Keratinocyte (primary cell): ENCODE data around the gene MRPS5. TPM values are rescaled to one million over a fixed set of nuclear protein-coding genes. Genes with fewer than 3 reads are reported as not detected.

Experiments
- DNase-seq: peaks from one replicate; pipeline ENCODE4 v3.0.0-alpha.2; 2011; ENCODE audit warnings: low read depth, missing footprints, low spot score
- FAIRE-seq: peaks from 2 replicates; lab custom pipeline; 2011; peaks lifted over from hg19 to GRCh38; lab: Jason Lieb, UNC
- H2AFZ ChIP-seq: 2 replicates; pipeline ENCODE4 v1.6.0; 2012; ENCODE audit warnings: low read length, control low read depth, inconsistent platforms; ENCODE audit not compliant: control insufficient read depth
- H3K27ac ChIP-seq: 2 replicates; pipeline ENCODE4 v1.5.1; 2011; ENCODE audit warnings: low read length; ENCODE audit not compliant: control insufficient read depth, insufficient read depth
- H3K27me3 ChIP-seq: 3 replicates; pipeline ENCODE4 v1.6.0; 2011; ENCODE audit warnings: low read length; ENCODE audit not compliant: control insufficient read depth, insufficient read depth; ENCODE audit errors: extremely low read depth
- H3K36me3 ChIP-seq, 2 experiments: 2 replicates in 1 of 2; 3 replicates in 1 of 2; pipeline ENCODE4 v1.5.1; 2011; ENCODE audit warnings: low read length in 2 of 2, mild to moderate bottlenecking in 1 of 2; ENCODE audit not compliant: control insufficient read depth in 2 of 2, insufficient read depth in 2 of 2; ENCODE audit errors: extremely low read depth in 1 of 2
- H3K4me1 ChIP-seq: 3 replicates; pipeline ENCODE4 v1.5.1; 2011; ENCODE audit warnings: low read length; ENCODE audit not compliant: control insufficient read depth, insufficient read depth; ENCODE audit errors: extremely low read depth
- H3K4me2 ChIP-seq: 3 replicates; pipeline ENCODE4 v1.6.0; 2011; ENCODE audit warnings: low read depth, low read length; ENCODE audit not compliant: control insufficient read depth, insufficient read depth; ENCODE audit errors: extremely low read depth
- H3K4me3 ChIP-seq, 3 experiments: fragments of 200-600 bp in 1 of 3; sonication (generic) in 1 of 3; 2 replicates in 2 of 3; 3 replicates in 1 of 3; pipeline ENCODE4 v1.5.1; 2011 to 2016; ENCODE audit warnings: low read length in 3 of 3, mild to moderate bottlenecking in 3 of 3, control low read depth in 2 of 3, inconsistent platforms in 1 of 3, low read depth in 1 of 3, mixed read lengths in 1 of 3, mixed run types in 1 of 3, moderate library complexity in 1 of 3; ENCODE audit not compliant: control insufficient read depth in 2 of 3, insufficient read depth in 2 of 3; ENCODE audit errors: extremely low read depth in 1 of 3
- H3K79me2 ChIP-seq: 2 replicates; pipeline ENCODE4 v1.6.0; 2012; ENCODE audit warnings: low read length; ENCODE audit not compliant: control insufficient read depth, insufficient read depth
- H3K9ac ChIP-seq: 3 replicates; pipeline ENCODE4 v1.6.0; 2011; ENCODE audit warnings: low read length; ENCODE audit not compliant: control insufficient read depth, insufficient read depth; ENCODE audit errors: extremely low read depth
- H3K9me1 ChIP-seq: 3 replicates; pipeline ENCODE4 v1.6.0; 2011; ENCODE audit warnings: low read length; ENCODE audit not compliant: control insufficient read depth, insufficient read depth; ENCODE audit errors: extremely low read depth
- H3K9me3 ChIP-seq: 2 replicates; pipeline ENCODE4 v1.5.1; 2012; ENCODE audit warnings: low read depth, low read length; ENCODE audit not compliant: control insufficient read depth
- H4K20me1 ChIP-seq: 3 replicates; pipeline ENCODE4 v1.6.0; 2011; ENCODE audit warnings: low read length; ENCODE audit not compliant: control insufficient read depth, insufficient read depth; ENCODE audit errors: extremely low read depth
- EZH2 ChIP-seq: IDR thresholded peaks from one replicate; pipeline ENCODE4 v1.6.1; 2012; ENCODE audit warnings: inconsistent platforms, mild to moderate bottlenecking, low read length, moderate library complexity
- dilution Hi-C: fragments of 300-500 bp; cut with MboI; formaldehyde crosslinking; loops from one replicate; pipeline ENCODE4 v1.7.0; 2020; ENCODE audit warnings: low sequenced_read_pairs; ENCODE audit not compliant: extremely low pct_ligation_motif_present
- polyA plus RNA-seq, 5 experiments: library from polyadenylated mRNA; depleted of rRNA in 3 of 5; stranded (reverse) in 3 of 5; stranded (forward) in 1 of 5; unstranded in 1 of 5; fragments of >200 nt; gene quantifications; 1 replicate in 1 of 5; 2 replicates in 3 of 5; 3 replicates in 1 of 5; pipeline versions ENCODE4 v1.2.1 to v1.2.3, GENCODE V29; 2011 to 2012; ENCODE audit warnings: missing spikeins in 2 of 5, low read depth in 1 of 5, low replicate concordance in 1 of 5
- TF ChIP-seq, protein P1 (sequence below), 3 experiments: IDR thresholded peaks in 1 of 3; conservative IDR thresholded peaks in 1 of 3; optimal IDR thresholded peaks in 1 of 3; 2 replicates in 2 of 3; 3 replicates in 1 of 3; pipeline versions ENCODE3 to v1.5.1; 2011; ENCODE audit warnings: low read length in 3 of 3, mild to moderate bottlenecking in 3 of 3, moderate library complexity in 2 of 3, control low read depth in 1 of 3, inconsistent platforms in 1 of 3; ENCODE audit not compliant: insufficient read depth in 2 of 3; ENCODE audit errors: extremely low read depth in 1 of 3

Gene MRPS5
- polyA plus RNA-seq, 1 donor (not counting 4 experiments of a cell fraction or from before 2014, with no cell fraction given): 64.9 TPM

DNA sequence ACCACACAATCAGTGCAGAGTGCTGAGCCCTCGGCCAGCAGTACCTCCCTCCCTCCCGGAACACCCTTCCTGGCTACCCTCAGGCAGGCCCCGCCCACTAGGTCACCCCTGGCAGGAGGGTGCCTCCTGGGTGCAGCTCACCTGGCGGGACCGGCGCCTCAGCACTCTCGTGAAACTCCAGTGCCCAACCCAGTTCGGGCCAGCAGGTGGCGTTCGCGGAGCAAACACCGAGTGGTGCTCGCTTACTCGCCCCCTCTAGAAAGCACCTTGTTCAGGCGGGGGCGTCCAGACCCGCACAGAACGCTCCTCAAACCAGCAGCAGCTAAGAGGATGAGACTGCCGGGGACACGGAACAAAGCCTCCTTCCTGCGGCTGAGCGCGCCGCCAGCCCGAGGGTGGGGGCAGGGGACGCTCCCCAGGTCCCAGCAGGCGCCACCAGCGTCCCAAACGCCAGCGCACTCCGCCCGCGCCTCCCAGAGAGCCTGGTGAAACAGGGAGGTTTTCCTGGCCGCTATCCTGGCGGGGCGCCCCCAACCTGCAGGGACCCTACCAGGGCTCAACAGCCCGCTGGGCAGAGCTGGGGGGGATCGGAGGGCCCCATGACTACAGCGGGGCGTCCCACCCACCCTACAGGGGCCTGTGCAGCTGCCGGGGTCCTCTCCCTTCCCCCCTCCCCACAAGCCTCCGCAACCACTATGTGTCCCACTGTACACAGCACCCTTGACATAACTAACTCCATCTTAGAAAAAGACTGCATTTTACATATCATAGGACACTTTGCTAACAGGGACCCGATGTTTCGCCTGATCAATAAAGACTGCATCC lies 44.7 kb downstream of the MRPS5 start:
- Histone ChIP-seq H3K27ac (no peak overlapping the region), H3K36me3 (no peaks in the 10 kb centered on the region), H3K9me3 (no peaks in the 10 kb centered on the region), H3K79me2 (no peaks in the 10 kb centered on the region), H3K9me1 (no peaks in the 10 kb centered on the region), H3K4me1 (no peaks in the 10 kb centered on the region), H4K20me1 (no peaks in the 10 kb centered on the region), H3K4me3 (peak overlapping the region; percentile 38 to 68 (median 53)), H3K9ac (peak overlapping the region; percentile 28), H2AFZ (peak overlapping the region; percentile 88), H3K4me2 (peak overlapping the region; percentile 86), H3K27me3 (peaks cover 47% of the 10 kb centered on the region)
- DNase-seq (peak; percentile 23), FAIRE-seq (no peak)
- TF ChIP-seq EZH2: no peak
- TF ChIP-seq, protein P1, sequence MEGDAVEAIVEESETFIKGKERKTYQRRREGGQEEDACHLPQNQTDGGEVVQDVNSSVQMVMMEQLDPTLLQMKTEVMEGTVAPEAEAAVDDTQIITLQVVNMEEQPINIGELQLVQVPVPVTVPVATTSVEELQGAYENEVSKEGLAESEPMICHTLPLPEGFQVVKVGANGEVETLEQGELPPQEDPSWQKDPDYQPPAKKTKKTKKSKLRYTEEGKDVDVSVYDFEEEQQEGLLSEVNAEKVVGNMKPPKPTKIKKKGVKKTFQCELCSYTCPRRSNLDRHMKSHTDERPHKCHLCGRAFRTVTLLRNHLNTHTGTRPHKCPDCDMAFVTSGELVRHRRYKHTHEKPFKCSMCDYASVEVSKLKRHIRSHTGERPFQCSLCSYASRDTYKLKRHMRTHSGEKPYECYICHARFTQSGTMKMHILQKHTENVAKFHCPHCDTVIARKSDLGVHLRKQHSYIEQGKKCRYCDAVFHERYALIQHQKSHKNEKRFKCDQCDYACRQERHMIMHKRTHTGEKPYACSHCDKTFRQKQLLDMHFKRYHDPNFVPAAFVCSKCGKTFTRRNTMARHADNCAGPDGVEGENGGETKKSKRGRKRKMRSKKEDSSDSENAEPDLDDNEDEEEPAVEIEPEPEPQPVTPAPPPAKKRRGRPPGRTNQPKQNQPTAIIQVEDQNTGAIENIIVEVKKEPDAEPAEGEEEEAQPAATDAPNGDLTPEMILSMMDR (optimal IDR thresholded peaks at IDR 0.05 in 1 of 3, IDR thresholded peaks at IDR 0.05 in 1 of 3, conservative IDR thresholded peaks at IDR 0.05 in 1 of 3; ENCODE audit: extremely low read depth in 1 of 3, insufficient read depth in 2 of 3, low read length in 3 of 3): peak; percentile 70 to 90 (median 86)
- dilution Hi-C loops: no loop called here

DNA sequence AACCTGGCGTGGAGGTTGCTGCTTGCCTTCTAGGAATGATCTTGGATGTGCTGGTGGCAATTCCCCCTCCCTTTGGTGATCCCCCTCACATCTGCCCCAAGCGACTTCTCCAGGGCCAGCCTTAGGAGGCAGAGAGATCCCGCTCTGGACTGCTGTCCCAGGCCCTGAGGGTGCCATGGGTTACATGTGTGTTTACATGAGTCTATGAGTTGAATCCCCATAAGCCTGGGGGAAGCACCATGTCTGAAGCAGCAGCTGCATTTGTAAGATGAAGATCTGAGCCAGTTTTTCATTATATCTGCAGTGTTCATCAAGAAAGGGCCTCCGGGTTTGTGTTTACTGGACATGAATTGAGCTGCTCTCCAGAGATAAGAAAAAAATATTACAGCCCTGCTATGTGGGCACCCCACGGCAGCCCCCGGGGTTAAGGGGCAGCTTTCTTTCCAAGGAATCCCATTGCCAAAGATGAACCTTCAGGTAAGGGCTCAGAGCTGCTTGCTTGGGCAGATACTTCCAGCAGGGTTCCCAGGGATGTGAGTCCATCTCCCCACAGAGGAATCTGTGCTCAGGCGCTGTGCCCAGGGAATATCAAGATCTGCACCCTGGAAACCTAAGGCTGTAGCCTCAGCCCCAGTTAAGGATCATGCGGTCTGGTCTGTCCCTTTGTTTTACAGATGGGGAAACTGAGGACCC lies 46.0 kb downstream of the MRPS5 start:
- no peak overlapping the region for H3K9ac ChIP-seq
- FAIRE-seq (no peak), DNase-seq (no peak)
- no peaks in the 10 kb centered on the region for H3K9me3 ChIP-seq
- H3K4me3 ChIP-seq: no peak overlapping the region
- no peaks in the 10 kb centered on the region for H3K4me1 ChIP-seq
- TF ChIP-seq, protein P1 (optimal IDR thresholded peaks at IDR 0.05 in 1 of 3, IDR thresholded peaks at IDR 0.05 in 1 of 3, conservative IDR thresholded peaks at IDR 0.05 in 1 of 3; ENCODE audit: extremely low read depth in 1 of 3, insufficient read depth in 2 of 3, low read length in 3 of 3): no peak
- no peak for TF ChIP-seq EZH2
- H3K27ac ChIP-seq: no peak overlapping the region
- H3K79me2 ChIP-seq: no peaks in the 10 kb centered on the region
- H2AFZ ChIP-seq: no peak overlapping the region
- H3K4me2 ChIP-seq: no peak overlapping the region
- H3K27me3 ChIP-seq: peaks cover 47% of the 10 kb centered on the region
- no peaks in the 10 kb centered on the region for H4K20me1 ChIP-seq
- no peaks in the 10 kb centered on the region for H3K36me3 ChIP-seq
- dilution Hi-C loops: no loop called here
- no peaks in the 10 kb centered on the region for H3K9me1 ChIP-seq
